ENCODE results near the gene AOX1.
"Not testable (repeated sequence)": the region's sequence is repeated elsewhere in the genome, so short reads cannot be mapped to it uniquely, and the experiment has no call there.

The AOX1 gene

GRCh38 chr2:200635251-200635650 lies 49.4 kb downstream of the AOX1 start:
- Histone ChIP-seq H3K4me1 (ENCODE audit: insufficient read depth, low read length) (no peaks in the 10 kb centered on the region), H3K4me2 (ENCODE audit: insufficient read depth, low read length) (no peak overlapping the region), H3K4me3 (ENCODE audit: low read depth in 1 of 2, low read length in 2 of 2) (no peak overlapping the region), H3K79me2 (ENCODE audit: insufficient read depth, low read length) (no peaks in the 10 kb centered on the region), H3K27ac (ENCODE audit: low read length) (no peak overlapping the region), H4K20me1 (ENCODE audit: insufficient read depth, low read length) (no peaks in the 10 kb centered on the region), H3K9ac (ENCODE audit: low read depth, low read length) (no peak overlapping the region), H3K9me3 (ENCODE audit: insufficient read depth, low read length, severe bottlenecking) (no peaks in the 10 kb centered on the region), H3K27me3 (ENCODE audit: insufficient read depth, low read length, poor library complexity) (peaks cover 9% of the 10 kb centered on the region), H2AFZ (ENCODE audit: low read depth, low read length) (no peak overlapping the region), H3K36me3 (ENCODE audit: insufficient read depth, low read length) (no peaks in the 10 kb centered on the region)
- TF ChIP-seq CTCF (IDR thresholded peaks at IDR 0.05; ENCODE audit: borderline replicate concordance, extremely low read depth, low read length, poor library complexity, severe bottlenecking) (no peak), EZH2 (IDR thresholded peaks at IDR 0.05; ENCODE audit: borderline replicate concordance, low read depth, low read length, severe bottlenecking) (no peak)
- ATAC-seq (ENCODE audit: insufficient read depth, low read depth), result no peak
- DNase-seq, result no peak

DNA sequence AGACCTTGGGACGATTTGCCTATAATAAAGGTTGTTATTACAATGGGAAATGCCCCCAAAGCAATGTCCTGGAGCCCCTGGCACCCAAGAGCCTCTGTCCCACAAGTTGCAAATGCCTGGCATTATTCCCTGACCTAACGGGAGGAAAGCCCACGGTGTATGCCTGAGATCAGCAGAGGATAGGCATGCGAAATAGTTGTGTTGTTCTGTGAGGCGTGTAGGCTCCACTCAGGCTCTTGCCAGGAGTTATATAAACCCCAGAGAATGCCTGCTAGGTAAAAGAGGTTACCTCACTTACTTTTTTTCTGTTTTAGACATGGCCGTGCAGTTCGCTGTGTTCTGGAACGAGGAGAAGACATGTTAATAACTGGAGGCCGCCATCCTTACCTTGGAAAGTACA lies 52.1 kb downstream of the AOX1 start:
- no peaks in the 10 kb centered on the region for H3K79me2 ChIP-seq (ENCODE audit: insufficient read depth, low read length)
- H4K20me1 ChIP-seq (ENCODE audit: insufficient read depth, low read length), result no peaks in the 10 kb centered on the region
- H3K9me3 ChIP-seq (ENCODE audit: insufficient read depth, low read length, severe bottlenecking), result no peaks in the 10 kb centered on the region
- DNase-seq, result no peak
- no peak for ATAC-seq (ENCODE audit: insufficient read depth, low read depth)
- no peak overlapping the region for H2AFZ ChIP-seq (ENCODE audit: low read depth, low read length)
- TF ChIP-seq CTCF (IDR thresholded peaks at IDR 0.05; ENCODE audit: borderline replicate concordance, extremely low read depth, low read length, poor library complexity, severe bottlenecking) (no peak), EZH2 (IDR thresholded peaks at IDR 0.05; ENCODE audit: borderline replicate concordance, low read depth, low read length, severe bottlenecking) (no peak)
- no peaks in the 10 kb centered on the region for H3K36me3 ChIP-seq (ENCODE audit: insufficient read depth, low read length)
- peaks cover 3% of the 10 kb centered on the region for H3K27me3 ChIP-seq (ENCODE audit: insufficient read depth, low read length, poor library complexity)
- no peak overlapping the region for H3K4me2 ChIP-seq (ENCODE audit: insufficient read depth, low read length)
- H3K27ac ChIP-seq (ENCODE audit: low read length), result no peak overlapping the region
- no peaks in the 10 kb centered on the region for H3K4me1 ChIP-seq (ENCODE audit: insufficient read depth, low read length)
- no peak overlapping the region for H3K4me3 ChIP-seq (ENCODE audit: low read depth in 1 of 2, low read length in 2 of 2)
- no peak overlapping the region for H3K9ac ChIP-seq (ENCODE audit: low read depth, low read length)

GRCh38 chr2:200640176-200640575 lies 54.4 kb downstream of the AOX1 start:
- DNase-seq (no peak), ATAC-seq (ENCODE audit: insufficient read depth, low read depth) (no peak)
- Histone ChIP-seq H3K4me2 (ENCODE audit: insufficient read depth, low read length) (no peak overlapping the region), H3K79me2 (ENCODE audit: insufficient read depth, low read length) (no peaks in the 10 kb centered on the region), H3K36me3 (ENCODE audit: insufficient read depth, low read length) (no peaks in the 10 kb centered on the region), H3K9ac (ENCODE audit: low read depth, low read length) (no peak overlapping the region), H4K20me1 (ENCODE audit: insufficient read depth, low read length) (no peaks in the 10 kb centered on the region), H3K4me3 (ENCODE audit: low read depth in 1 of 2, low read length in 2 of 2) (no peak overlapping the region), H3K9me3 (ENCODE audit: insufficient read depth, low read length, severe bottlenecking) (no peaks in the 10 kb centered on the region), H3K4me1 (ENCODE audit: insufficient read depth, low read length) (no peaks in the 10 kb centered on the region), H2AFZ (ENCODE audit: low read depth, low read length) (no peak overlapping the region), H3K27me3 (ENCODE audit: insufficient read depth, low read length, poor library complexity) (peaks cover 3% of the 10 kb centered on the region), H3K27ac (ENCODE audit: low read length) (no peak overlapping the region)
- TF ChIP-seq EZH2 (IDR thresholded peaks at IDR 0.05; ENCODE audit: borderline replicate concordance, low read depth, low read length, severe bottlenecking) (no peak), CTCF (IDR thresholded peaks at IDR 0.05; ENCODE audit: borderline replicate concordance, extremely low read depth, low read length, poor library complexity, severe bottlenecking) (no peak)

DNA sequence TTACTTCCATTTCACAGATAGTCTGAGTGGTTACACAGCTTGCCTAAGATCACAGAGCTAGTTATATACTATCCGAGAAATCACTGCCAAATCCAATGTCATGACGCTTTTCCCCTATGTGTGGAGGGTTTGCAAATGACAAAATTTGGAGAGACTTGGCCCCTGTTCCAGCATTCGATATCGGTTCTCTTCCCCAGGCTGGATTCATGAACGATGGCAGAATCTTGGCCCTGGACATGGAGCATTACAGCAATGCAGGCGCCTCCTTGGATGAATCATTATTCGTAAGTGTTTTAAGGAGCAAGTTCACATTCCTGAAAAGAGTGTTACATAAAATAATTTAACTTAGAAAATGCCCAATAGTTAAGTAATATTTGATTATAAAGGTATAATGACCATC lies 55.1 kb downstream of the AOX1 start:
- Histone ChIP-seq H3K9me3 (ENCODE audit: insufficient read depth, low read length, severe bottlenecking) (no peaks in the 10 kb centered on the region), H4K20me1 (ENCODE audit: insufficient read depth, low read length) (no peaks in the 10 kb centered on the region), H3K4me3 (ENCODE audit: low read depth in 1 of 2, low read length in 2 of 2) (no peak overlapping the region), H3K4me2 (ENCODE audit: insufficient read depth, low read length) (no peak overlapping the region), H2AFZ (ENCODE audit: low read depth, low read length) (no peak overlapping the region), H3K27me3 (ENCODE audit: insufficient read depth, low read length, poor library complexity) (peaks cover 3% of the 10 kb centered on the region), H3K4me1 (ENCODE audit: insufficient read depth, low read length) (no peaks in the 10 kb centered on the region), H3K9ac (ENCODE audit: low read depth, low read length) (no peak overlapping the region), H3K36me3 (ENCODE audit: insufficient read depth, low read length) (no peaks in the 10 kb centered on the region), H3K27ac (ENCODE audit: low read length) (no peak overlapping the region), H3K79me2 (ENCODE audit: insufficient read depth, low read length) (no peaks in the 10 kb centered on the region)
- DNase-seq (no peak), ATAC-seq (ENCODE audit: insufficient read depth, low read depth) (no peak)
- no peak for TF ChIP-seq EZH2 (IDR thresholded peaks at IDR 0.05; ENCODE audit: borderline replicate concordance, low read depth, low read length, severe bottlenecking)
- TF ChIP-seq CTCF (IDR thresholded peaks at IDR 0.05; ENCODE audit: borderline replicate concordance, extremely low read depth, low read length, poor library complexity, severe bottlenecking), result no peak

DNA sequence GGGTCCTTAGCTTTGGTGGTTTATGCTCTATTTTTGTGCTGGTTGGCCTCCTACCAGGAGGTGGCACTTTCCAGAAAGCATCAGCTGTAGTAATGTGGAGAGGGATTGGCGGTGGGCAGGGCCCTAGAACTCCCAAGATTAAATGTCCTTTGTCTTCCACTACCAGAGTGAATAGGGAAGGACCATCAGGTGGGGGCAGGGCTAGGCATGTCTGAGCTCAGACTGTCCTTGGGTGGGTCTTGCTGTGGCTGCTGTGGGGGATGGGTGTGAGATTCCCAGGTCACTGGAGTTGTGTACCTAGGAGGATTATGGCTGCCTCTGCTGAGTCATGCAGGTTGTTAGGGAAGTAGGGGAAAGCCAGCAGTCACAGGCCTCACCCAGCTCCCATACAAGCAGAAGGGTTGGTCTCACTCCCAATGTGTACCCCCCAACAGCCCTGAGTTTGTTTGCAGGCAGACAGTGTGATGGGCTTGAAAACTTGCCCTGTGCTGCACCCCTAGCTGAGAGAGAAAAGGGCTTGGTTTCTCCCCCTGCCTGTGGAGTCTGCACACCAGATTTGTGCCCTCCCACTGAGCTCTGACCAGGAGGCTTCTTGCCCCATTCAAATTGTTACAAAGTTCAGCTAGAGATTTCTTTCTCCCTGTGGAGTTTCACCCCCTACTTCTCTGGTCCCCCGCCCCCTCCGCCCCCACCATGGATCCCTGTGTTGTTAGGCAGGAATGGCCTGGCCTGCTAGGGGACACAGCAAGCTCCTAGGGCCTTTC lies 62.9 kb downstream of the AOX1 start:
- H3K36me3 ChIP-seq (ENCODE audit: insufficient read depth, low read length); H3K4me2 ChIP-seq (ENCODE audit: insufficient read depth, low read length); H3K27me3 ChIP-seq (ENCODE audit: insufficient read depth, low read length, poor library complexity); H2AFZ ChIP-seq (ENCODE audit: low read depth, low read length); ATAC-seq (ENCODE audit: insufficient read depth, low read depth); H3K79me2 ChIP-seq (ENCODE audit: insufficient read depth, low read length); H4K20me1 ChIP-seq (ENCODE audit: insufficient read depth, low read length); H3K4me3 ChIP-seq (ENCODE audit: low read depth in 1 of 2, low read length in 2 of 2); H3K9me3 ChIP-seq (ENCODE audit: insufficient read depth, low read length, severe bottlenecking); H3K27ac ChIP-seq (ENCODE audit: low read length); H3K9ac ChIP-seq (ENCODE audit: low read depth, low read length); DNase-seq; H3K4me1 ChIP-seq (ENCODE audit: insufficient read depth, low read length): not testable (repeated sequence)

Data from DND-41 (cell line).